Common myeloid progenitor, CD34-positive (primary cell): ENCODE measurements around the gene LSM14A.

Source experiments
- CTCF ChIA-PET: fragments of 350-600 bp; sonication (Branson Sonifier 250); formaldehyde crosslinking; loops from one replicate; lab custom pipeline; 2021; ENCODE audit warnings: antibody characterized with exemption; lab: Charles Lee
- POLR2A ChIA-PET: fragments of 350-600 bp; sonication (Branson Sonifier 250); formaldehyde crosslinking; loops from one replicate; lab custom pipeline; 2021; ENCODE audit warnings: antibody characterized with exemption; lab: Charles Lee
- DNase-seq, 3 donors: peaks; one replicate each; pipeline versions ENCODE4 v3.0.0 to v3.0.0-alpha.2; 2013
- H3K27ac ChIP-seq, 2 experiments: 1 replicate in 1 of 2; 2 replicates in 1 of 2; pipeline ENCODE4 v1.7.0; 2013; ENCODE audit warnings: inconsistent platforms in 2 of 2, low read length in 2 of 2, mild to moderate bottlenecking in 2 of 2, low read depth in 1 of 2, moderate library complexity in 1 of 2; ENCODE audit not compliant: severe bottlenecking in 2 of 2, insufficient read depth in 1 of 2, poor library complexity in 1 of 2
- H3K27me3 ChIP-seq, 5 experiments: replicated peaks in 2 of 5; 1 replicate in 3 of 5; 2 replicates in 2 of 5; pipeline versions ENCODE4 v1.6.1 to v1.7.0; 2013; ENCODE audit warnings: low read length in 4 of 5, mild to moderate bottlenecking in 2 of 5, moderate library complexity in 2 of 5, inconsistent platforms in 1 of 5; ENCODE audit not compliant: insufficient read depth in 5 of 5, control insufficient read depth in 4 of 5
- H3K36me3 ChIP-seq, 4 experiments: 1 replicate in 2 of 4; 2 replicates in 2 of 4; pipeline versions ENCODE4 v1.6.1 to v1.7.0; 2013; ENCODE audit warnings: low read length in 3 of 4, control low read depth in 1 of 4, mild to moderate bottlenecking in 1 of 4; ENCODE audit not compliant: control insufficient read depth in 4 of 4, insufficient read depth in 4 of 4
- H3K4me1 ChIP-seq, 4 experiments: 1 replicate in 3 of 4; 2 replicates in 1 of 4; pipeline versions ENCODE4 v1.6.1 to v1.7.1; 2013; ENCODE audit warnings: low read length in 3 of 4, mild to moderate bottlenecking in 3 of 4, control low read depth in 1 of 4, inconsistent platforms in 1 of 4, moderate library complexity in 1 of 4; ENCODE audit not compliant: control insufficient read depth in 4 of 4, insufficient read depth in 4 of 4; ENCODE audit errors: control extremely low read depth in 1 of 4
- H3K4me3 ChIP-seq, 7 experiments: 1 replicate in 4 of 7; 2 replicates in 3 of 7; pipeline versions ENCODE4 v1.5.1 to v1.7.0; 2013; ENCODE audit warnings: mild to moderate bottlenecking in 7 of 7, low read length in 6 of 7, moderate library complexity in 6 of 7, inconsistent platforms in 2 of 7, low read depth in 2 of 7, control low read depth in 1 of 7; ENCODE audit not compliant: insufficient read depth in 4 of 7, control insufficient read depth in 1 of 7; ENCODE audit errors: extremely low read depth in 1 of 7
- H3K9me3 ChIP-seq, 5 experiments: 1 replicate in 4 of 5; 2 replicates in 1 of 5; pipeline versions ENCODE4 v1.6.1 to v1.7.1; 2013; ENCODE audit warnings: low read length in 4 of 5, mild to moderate bottlenecking in 2 of 5, inconsistent platforms in 1 of 5, low read depth in 1 of 5, moderate library complexity in 1 of 5; ENCODE audit not compliant: control insufficient read depth in 4 of 5, insufficient read depth in 2 of 5; ENCODE audit errors: control extremely low read depth in 1 of 5
- WGBS: methylation state at CpG from one replicate; pipeline ENCODE4 v1.1.5; 2013; ENCODE audit not compliant: insufficient coverage; 5-methylcytosine and 5-hydroxymethylcytosine counted together

Gene LSM14A

DNA sequence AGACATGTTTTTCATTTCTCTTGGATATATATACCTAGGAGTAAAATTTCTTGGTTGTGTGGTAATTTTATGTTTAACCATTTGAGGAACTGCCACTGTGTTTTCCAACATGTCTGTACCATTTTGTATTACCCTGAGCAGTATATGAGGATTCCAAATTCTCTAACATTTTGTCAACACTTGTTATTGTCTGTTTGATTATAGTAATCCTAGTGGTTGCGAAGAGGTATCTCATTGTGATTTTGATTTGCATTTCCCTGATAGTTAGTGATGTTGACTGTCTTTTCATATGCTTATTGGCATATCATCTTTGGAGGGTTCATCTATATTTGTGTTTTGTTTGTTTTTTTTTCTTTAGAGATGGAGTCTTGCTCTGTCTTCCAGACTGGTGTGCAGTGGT lies 103.4 kb downstream of the LSM14A start:
- 100% methylated on average over 1 of the region's 1 CpG for WGBS
- Histone ChIP-seq H3K27ac (no peak overlapping the region), H3K4me3 (no peak overlapping the region), H3K36me3 (no peaks in the 10 kb centered on the region), H3K27me3 (peaks cover 0 to 26% (median 4%) of the 10 kb centered on the region in 5 experiments), H3K9me3 (no peaks in the 10 kb centered on the region), H3K4me1 (no peaks in the 10 kb centered on the region)
- CTCF ChIA-PET = no interaction called here
- POLR2A ChIA-PET = no interaction called here
- DNase-seq = no peak

DNA sequence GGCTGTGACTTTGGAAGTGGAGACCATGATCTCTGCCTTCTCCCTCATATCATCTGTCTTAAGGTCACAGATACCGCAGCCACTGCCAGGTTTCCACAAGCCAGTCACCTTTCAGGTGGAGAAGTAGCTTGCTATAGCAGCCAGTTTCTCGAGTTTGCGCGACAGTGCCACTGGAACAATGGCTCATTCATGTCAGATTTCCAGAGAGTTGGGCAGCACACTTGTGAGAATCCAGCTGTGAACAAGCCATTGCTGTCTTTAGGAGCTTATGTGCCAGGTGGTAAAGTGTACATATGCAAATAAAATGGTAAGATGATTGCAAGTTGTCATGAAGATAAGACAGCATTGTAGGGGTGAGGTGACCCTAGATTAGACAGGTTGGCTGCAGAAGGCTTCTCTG lies 104.3 kb downstream of the LSM14A start:
- Histone ChIP-seq H3K27me3 (peaks cover 0 to 26% (median 4%) of the 10 kb centered on the region in 5 experiments), H3K9me3 (no peaks in the 10 kb centered on the region), H3K36me3 (no peaks in the 10 kb centered on the region), H3K4me3 (no peak overlapping the region), H3K27ac (no peak overlapping the region), H3K4me1 (no peaks in the 10 kb centered on the region)
- 95% methylated on average over 4 of the region's 4 CpGs for WGBS
- ChIA-PET POLR2A (no interaction called here), CTCF (no interaction called here)
- DNase-seq = no peak

DNA sequence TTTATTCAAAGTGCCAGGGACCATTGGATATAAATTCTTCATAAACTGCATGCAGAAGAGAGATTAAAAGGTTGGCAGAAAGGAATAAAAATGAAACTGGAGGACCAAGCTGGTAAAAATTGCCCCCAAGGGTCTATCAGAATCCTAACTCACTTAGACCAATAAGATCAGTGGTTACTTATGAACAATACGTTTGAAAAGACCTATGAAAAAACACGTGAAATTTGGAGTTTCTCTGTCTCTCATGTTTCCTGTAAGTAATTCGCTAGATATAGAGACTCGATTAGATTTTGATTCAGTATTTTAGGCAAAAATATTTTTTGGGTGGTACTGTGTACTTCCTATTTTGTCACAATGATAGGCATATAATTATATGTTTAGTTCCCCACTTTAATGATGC lies 104.9 kb downstream of the LSM14A start:
- WGBS = 92% methylated on average over 2 of the region's 4 CpGs
- peaks cover 0 to 23% (median 4%) of the 10 kb centered on the region in 5 experiments for H3K27me3 ChIP-seq
- POLR2A ChIA-PET = no interaction called here
- no peak overlapping the region for H3K4me3 ChIP-seq
- H3K4me1 ChIP-seq = no peaks in the 10 kb centered on the region
- H3K27ac ChIP-seq = no peak overlapping the region
- H3K9me3 ChIP-seq = no peaks in the 10 kb centered on the region
- H3K36me3 ChIP-seq = no peaks in the 10 kb centered on the region
- CTCF ChIA-PET = no interaction called here
- DNase-seq = no peak

DNA sequence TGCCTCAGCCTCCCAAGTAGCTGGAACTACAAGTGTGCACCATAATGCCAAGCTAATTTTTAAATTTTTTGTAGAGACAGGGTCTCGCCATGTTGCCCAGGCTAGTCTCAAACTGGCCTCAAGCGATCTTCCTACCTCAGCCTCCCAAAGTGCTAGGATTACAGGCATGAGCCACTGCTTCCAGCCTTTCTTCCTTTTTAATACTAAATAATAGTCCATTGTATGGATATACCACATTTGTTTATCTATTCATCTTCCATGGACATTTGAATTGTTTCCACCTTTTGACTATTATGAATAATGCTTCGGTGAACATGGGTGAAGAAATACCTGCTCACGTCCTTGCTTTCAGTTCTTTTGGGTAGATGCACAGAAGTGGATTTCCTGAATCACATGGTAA lies 106.5 kb downstream of the LSM14A start:
- Histone ChIP-seq H3K27ac (no peak overlapping the region), H3K9me3 (no peaks in the 10 kb centered on the region), H3K4me1 (no peaks in the 10 kb centered on the region), H3K27me3 (peaks cover 0 to 14% (median 0%) of the 10 kb centered on the region in 5 experiments), H3K36me3 (no peaks in the 10 kb centered on the region), H3K4me3 (no peak overlapping the region)
- POLR2A ChIA-PET = no interaction called here
- CTCF ChIA-PET = interaction anchor here (0.6 kb wide), 1 partner anchor 13 kb away, joined by 4 read pairs; no protein-coding TSS in a partner anchor
- 100% methylated on average over 2 of the region's 4 CpGs for WGBS
- no peak for DNase-seq
